HG03196 (cell line): ENCODE data around the gene MAPT.
"Not testable (repeated sequence)": the region's sequence is repeated elsewhere in the genome, so short reads cannot be mapped to it uniquely, and the experiment has no call there.

ENCODE experiments used
- ATAC-seq: cut with Tn5 transposase; IDR thresholded peaks from one replicate; pipeline ENCODE4 v1.9.1; 2021; ENCODE audit not compliant: unreplicated experiment

MAPT gene

DNA sequence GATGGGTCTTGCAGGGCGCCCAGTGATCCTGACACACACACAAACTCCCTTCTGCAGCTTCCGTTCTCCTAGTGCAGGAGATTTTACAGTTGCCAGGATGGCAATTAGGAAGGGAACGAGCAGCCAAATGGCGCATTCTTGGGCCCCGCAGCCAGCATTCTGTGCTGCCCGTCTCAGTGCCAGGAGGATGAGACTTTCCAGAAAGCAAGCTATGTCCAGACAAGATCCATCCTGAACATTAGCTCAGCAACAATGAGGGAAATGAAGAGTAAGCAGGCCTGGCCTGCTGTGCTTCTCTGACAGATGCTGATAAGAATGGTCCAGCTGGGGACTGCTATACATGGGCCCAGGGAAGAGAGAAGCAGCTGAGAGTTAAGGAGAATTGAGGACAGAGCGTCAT lies 33.2 kb upstream of the MAPT start:
- no peak for ATAC-seq

DNA sequence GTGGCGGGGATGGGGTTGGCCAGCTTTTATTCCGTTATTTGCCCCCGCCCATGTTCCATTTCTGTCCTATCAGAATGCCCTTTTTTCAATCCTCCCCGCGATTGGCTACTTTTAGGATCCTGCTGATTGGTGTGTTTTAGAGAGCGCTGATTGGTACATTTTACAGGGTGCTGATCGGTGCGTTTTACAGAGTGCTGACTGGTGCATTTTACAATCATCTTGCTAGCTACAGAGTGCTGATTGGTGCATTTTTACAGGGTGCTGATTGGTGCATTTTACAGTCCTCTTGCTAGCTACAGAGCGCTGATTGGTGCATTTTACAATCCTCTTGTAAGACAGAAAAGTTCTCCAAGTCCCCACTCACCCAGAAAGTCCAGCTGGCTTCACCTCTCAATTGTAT lies 32.2 kb upstream of the MAPT start:
- not testable (repeated sequence) for ATAC-seq

DNA sequence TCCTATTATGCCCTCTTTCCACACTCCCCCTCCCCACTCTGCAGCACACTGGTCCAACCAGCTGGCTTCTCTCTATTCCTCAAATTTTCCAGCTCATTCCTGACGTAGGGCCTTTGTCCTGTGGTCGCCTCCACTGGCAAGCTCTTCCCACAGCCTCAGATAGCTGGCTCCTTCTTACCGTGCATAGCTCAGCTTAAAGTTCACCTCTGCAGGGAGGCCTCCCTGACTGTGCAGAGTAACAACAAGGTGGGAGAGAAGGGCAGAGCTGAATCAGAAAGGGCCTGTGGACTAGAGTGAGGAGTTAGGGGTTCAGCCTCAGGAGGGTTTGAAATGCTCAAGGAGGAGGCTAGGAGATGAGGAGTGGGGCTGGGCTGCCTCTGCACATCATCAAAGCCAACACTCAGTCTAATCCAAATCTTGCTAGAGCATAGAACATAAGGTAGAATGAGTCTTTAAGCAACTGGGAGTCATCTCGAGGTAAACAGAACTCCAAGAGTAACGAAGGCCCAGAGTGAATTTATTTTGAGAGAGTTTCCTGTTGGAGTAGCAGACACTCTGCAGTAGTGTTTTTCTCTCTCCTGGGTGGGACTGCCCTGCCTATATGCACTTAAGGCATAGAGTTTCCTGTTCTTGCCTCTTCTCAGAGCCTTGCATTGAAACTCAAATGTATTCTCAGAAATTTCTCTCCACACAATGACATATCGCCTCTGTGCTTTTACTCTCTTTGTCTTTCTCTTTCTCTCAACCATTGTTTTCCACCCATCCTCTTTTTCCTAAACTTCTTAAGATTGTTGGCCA lies 30.3 kb upstream of the MAPT start:
- no peak for ATAC-seq

DNA sequence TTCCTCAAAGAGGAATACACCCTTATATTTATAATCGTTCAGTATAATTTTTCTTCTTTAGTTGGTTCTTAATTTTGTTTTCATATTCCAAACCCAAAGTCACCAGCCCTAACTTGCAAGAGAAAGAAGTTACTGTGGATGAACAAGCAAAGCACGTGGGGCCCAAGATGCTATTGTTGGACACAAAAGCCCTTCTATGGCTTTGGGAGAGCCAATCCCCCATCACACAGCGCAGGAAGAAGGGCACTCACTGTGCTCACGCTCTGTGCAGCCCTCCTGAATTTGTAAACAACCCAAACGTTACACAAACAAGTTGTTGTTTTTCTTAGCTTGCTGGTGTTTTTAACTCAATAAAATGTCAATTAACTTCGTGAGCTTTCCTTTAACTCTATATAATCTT lies 27.2 kb upstream of the MAPT start:
- ATAC-seq, result no peak

DNA sequence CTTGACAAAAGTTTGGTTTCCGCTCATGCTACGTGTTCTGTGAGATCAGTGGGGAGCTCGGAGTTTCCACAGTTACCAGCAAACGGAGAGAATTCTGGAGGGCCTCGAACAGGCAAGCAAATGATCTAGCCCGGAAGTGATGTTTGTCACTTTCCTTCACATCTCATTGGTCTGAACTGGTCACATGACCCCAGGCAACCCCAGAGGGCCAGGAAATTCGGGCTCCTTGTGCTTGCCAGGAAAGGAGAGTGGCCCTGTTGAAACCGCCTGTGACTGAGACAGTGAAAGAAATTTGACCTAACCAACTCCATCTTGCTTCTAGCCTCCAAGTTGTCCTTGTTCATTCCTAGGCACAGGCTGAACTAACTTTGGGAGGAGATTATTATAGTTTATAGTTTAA lies 26.7 kb upstream of the MAPT start:
- no peak for ATAC-seq

DNA sequence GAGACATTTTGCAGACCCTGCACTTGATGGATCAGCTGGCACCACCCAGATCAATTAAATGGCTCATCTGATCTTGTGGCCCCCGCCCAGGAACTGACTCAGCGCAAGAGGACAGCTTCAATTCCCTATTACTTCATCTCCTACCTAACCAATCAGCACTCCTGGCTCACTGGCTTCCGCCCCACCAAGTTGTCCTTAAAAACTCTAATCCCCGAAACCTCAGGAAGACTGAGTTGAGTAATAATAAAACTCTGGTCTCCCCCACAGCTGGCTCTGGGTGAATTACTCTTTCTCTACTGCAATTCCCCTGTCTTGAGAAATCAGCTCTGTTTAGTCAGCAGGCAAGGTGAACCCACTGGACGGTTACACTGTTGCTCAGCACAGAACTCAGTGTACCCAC lies 26.1 kb upstream of the MAPT start:
- no peak for ATAC-seq

DNA sequence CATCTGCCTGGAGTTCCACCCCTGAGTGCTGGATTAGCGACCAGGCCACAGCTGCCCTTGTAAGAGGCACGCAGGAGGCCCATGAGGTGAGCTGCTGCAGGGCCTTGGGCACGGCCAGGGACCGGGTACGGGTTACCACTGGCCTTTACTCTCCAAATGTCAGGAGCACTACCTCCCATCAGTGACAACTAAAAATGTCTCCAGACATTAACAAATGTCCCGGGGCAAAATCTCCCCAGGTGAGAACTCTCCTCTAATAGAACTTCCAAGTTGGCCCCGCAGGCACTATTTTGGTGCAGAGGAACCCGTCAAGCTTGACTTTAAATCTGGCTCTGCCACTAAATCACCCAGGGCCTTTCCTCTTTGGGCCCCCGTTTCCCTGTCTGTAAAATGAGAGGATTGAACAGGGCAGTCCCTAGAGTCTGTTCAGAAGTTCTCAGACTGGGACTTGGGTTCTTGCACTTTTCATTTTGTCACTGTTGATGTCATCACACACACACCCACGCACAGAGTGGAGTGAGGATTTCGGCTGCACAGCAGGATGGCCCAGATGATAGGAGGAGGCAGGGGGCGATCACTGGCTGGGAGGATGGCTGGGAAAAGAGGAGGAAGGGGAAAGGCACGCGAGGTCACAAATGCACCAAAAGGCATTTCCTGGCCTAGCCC lies 24.5 kb upstream of the MAPT start:
- ATAC-seq, result no peak

DNA sequence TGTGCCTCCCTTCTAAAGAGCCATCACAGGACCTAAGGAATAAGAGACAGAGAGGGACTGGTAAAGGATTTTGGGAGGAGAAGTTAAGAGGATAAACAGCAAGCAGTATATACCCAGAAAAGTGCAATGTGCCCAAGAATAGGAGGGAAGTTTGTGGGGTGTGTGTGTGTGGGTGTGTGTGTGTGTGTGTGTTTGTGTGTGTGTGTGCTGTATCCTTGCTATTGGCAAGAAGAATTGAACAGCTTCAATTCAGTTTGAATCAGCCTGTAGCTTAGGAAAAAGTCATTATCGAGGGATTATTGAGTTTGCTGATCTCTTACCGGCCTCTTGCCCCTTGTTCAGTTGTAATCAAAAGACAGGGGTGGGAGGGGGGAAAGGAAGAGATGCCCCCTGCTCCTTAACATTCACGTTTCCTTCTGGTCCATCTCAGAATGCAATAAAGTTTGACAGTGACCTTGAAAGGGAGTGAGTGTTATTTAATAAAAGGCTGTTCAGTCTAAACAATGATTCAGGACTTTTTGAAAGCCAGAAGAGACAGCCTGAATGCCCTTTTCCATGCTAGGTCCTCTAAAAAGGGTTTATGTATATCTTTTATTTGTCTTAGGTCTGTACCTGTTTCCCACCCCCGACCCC lies 23.9 kb upstream of the MAPT start:
- ATAC-seq, result no peak

DNA sequence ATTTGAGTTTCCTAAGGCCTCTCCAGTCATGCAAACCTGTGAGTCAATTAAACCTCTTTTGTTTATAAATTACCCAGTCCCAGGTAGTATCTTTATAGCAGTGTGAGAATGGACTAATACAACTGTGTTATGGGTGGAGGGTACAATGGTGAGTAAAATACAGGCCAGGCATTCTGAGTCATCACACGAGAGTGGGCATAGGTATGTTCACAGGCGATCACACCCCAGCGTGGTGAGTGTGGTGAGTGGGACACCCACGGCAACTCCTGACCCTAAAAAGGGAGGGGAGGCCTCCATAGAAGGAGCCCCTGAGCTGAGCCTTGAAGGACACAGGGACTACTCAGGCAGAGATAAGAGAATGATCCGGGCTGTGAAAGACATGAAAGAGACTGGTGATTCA lies 22.6 kb upstream of the MAPT start:
- no peak for ATAC-seq

DNA sequence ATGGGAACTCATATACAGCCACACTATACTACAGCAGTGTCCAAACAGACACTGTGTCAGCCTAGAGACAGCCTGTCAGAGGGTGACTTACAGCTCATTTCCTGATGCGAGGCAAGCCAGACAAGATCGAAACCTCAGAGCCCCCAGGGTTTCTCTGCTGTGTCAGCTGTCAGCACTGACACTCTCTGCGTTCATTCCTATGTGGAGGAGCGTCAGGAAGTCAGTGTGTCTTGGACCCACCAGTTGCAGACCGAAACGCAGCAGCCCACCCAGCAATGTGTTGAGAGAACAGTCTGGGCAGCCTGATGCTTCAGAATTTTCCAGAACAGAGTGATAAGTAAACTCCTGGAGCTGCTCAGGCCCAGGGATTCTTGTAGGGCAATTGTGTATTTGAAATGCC lies 20.6 kb upstream of the MAPT start:
- no peak for ATAC-seq

DNA sequence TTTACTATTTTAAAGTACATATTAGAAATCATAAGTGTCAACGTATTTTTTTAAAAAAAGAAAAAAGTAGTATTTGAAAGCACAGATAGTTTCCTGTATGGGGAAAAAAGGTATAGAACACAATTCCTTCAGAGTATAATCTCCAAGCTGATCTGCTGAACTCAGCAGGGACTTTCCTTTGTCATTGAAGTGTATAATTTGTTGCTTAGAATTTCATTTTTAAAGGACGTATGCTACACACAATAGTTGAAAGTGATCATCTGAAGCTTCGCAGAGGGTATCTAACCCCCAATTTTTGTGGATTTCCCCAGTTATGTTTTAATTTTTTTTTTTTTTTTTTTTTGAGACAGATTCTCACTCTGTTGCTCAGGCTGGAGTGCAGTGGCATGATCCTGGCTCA lies 20.2 kb upstream of the MAPT start:
- ATAC-seq, result no peak

DNA sequence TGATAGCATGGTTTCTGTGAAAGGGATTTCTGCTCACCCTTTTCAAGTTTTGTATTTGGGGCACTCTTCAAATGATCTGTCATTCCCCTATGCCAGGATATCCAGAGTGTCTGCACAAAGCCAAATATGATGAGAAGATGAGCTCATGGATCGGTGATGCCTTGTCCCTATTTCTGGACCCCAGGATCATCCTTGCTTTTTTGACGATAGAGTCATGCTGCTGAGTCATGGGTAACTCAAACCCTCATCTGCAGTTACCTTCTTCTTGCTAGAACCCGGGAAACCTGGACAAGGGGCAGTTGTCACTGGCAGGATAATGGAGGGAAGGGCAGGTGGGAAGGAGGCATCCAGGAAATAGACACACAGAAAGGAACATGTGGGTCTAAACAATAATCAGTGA lies 17.8 kb upstream of the MAPT start:
- ATAC-seq, result no peak

DNA sequence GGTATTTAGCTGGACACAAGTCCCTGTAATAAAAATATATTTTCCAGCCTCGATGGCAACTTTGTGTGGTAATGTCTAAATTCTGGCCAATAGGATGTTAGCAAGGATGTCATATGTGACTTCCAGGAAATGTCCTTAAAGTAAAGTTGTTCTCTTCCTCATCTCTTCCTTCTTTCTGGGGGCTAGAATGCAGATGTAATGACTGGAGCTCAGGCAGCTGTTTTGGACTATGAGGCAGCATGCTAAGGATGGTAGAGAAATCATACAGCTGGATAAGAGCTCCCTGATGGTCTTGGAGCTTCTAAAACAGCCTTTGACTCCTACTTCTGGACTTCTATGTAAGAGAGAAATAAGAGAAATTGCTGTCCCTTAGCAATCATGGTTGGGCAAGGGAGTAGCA lies 16.9 kb upstream of the MAPT start:
- no peak for ATAC-seq

DNA sequence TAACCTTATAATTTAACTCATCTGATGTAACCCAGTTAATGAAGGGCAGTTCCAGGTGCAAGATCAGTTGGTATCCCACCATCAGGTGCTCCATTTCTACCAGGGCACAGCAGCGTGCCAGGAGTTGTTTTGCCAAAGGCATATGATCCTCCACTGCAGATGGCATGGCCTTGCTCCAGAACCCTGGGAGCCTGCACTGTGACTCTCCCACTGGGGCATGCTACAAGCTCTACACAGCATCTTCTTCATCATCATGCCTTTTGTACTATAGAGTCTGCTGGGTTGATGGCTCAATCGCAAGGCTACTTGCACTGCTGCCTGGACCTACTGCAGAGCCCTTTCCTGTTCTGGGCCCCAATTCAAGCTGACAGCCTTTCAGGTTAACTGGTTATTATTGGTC lies 11.3 kb upstream of the MAPT start:
- no peak for ATAC-seq

DNA sequence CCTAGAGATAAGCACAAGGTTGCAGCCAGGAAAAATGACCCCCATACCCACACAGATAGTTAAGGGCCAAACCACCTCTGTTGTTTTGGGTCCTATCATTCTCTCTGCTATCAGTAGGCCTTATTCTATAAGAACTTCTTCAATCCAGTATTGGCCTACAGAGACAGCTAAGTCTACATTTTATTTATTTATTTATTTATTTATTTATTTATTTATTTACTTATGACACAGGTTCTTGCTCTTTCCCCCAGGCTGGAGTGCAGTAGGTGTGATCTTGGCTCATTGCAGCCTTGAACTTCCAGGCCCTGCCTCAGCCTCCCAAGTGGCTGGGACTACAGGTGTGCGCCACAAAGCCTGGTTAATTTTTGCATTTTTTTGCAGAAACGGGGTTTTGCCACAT lies 7.5 kb upstream of the MAPT start:
- no peak for ATAC-seq

DNA sequence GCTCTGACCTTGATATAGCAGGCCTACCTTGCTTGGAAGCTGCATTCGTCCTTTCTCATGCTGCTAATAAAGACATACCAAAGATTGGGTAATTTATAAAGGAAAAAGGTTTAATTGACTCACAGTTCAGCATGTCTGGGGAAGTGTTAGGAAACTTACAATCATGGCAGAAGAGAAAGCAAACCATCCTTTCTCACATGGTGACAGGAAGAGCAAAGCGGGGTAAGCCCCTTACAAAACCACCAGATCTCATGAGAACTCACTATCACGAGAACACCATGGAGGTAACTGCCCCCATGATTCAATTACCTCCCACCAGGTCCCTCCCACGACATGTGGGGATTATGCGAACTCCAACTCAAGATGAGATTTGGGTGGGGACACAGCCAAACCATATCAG lies 6.0 kb upstream of the MAPT start:
- ATAC-seq, result no peak

DNA sequence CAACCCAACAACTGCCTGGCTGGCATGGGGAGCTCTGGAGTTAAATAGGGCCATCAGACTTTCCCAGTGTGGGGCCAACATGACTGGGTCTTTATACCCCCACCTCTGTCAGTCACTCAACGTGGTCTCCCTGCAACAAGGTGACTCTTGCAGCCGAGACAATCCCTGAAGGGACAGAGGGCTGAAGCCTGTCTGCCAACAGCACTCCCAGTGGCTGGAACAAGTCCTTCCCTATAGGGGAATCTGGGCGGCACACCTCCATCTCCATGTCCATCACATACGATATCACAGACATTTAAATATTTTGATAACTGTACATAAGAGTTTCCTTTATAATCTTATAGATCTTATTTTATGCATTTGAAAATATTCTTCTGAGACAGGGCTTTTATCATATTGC lies 4.8 kb upstream of the MAPT start:
- no peak for ATAC-seq

DNA sequence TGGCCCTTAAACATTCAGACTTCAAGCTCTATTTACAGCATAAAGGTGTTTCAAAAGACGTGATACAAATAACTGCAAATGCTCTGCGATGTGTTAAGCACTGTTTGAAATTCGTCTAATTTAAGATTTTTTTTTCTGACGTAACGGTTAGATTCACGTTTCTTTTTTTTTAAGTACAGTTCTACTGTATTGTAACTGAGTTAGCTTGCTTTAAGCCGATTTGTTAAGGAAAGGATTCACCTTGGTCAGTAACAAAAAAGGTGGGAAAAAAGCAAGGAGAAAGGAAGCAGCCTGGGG lies 681 bp upstream of the MAPT start:
- no peak for ATAC-seq

DNA sequence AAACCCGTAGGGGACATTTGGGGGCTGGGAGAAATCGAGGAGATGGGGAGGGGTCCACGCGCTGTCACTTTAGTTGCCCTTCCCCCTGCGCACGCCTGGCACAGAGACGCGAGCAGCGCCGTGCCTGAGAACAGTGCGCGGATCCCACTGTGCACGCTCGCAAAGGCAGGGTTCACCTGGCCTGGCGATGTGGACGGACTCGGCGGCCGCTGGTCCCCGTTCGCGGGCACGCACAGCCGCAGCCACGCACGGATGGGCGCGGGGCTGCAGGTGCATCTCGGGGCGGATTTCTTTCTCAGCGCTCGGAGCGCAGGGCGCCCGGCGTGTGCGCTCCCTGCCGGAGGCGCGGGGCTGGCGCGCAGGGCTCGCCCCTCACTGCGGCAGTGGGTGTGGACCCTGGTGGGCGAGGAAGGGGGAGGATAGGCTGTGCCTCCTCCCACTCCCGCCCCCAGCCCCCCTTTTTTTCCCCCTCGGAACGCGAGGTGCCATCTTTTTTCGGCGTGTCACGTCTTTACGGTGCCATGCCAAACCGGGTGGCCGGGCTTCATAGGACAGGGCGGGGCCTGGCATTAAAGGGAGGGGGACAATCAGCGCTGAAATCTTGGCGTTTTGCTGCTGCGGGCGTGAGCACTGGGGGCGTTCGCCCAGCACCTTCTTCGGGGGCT lies 1.1 kb downstream of the MAPT start:
- no peak for ATAC-seq

DNA sequence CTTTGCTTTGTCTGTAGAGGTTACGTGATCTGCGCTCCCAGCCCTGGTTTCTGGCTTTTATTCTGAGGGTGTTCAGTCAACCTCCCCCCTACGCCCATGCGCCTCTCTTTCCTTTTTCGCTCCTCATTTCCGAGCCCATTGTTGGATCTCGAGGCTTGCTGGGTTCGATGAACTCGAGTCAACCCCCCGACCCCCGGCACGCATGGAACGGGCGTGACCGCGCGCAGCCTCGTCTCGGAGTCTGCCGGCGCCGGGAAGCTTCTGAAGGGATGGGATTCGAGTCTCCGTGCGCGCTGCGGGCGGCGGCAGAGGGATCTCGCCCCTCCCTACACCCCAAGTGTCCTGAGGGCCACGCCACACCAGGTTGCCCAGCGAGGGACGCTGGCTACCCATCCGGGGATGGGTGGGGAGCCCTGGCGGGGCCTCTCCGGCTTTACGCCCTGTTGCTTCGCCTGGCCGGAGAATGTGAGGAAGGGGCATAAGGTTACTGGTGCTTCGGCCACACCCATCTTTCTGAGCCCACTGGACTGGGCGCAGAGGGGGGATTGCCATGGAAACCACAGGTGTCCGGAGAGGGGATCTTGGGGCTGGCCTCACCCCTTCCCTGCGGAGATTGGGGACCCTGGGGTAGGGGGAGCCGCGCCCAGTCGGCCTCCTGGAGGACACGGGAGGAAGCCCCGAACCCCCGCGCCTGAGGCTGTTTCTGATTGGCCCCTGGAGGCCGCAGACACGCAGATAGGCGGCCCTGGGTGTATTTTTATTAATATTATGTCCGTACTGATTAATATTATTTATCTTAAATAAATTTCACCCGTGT lies 1.8 kb downstream of the MAPT start:
- no peak for ATAC-seq
